SU-DHL-6 (cell line): ENCODE results near the gene ACAP2.

Experiments
- EZH2phosphoT487 ChIP-seq: fragments of 200-600 bp; sonication (generic), shearing (Covaris generic); conservative IDR thresholded peaks from 2 replicates; pipeline ENCODE4 v1.6.1; 2018; ENCODE audit warnings: mild to moderate bottlenecking, antibody characterized with exemption, low read length, moderate library complexity, mixed read lengths
- TF ChIP-seq, protein P1 (sequence below): fragments of 200-600 bp; sonication (generic); IDR thresholded peaks from one replicate; pipeline ENCODE4 v1.5.1; 2017; ENCODE audit warnings: antibody characterized with exemption, mild to moderate bottlenecking, low read length, moderate library complexity; ENCODE audit not compliant: insufficient read depth, poor library complexity, severe bottlenecking

DNA sequence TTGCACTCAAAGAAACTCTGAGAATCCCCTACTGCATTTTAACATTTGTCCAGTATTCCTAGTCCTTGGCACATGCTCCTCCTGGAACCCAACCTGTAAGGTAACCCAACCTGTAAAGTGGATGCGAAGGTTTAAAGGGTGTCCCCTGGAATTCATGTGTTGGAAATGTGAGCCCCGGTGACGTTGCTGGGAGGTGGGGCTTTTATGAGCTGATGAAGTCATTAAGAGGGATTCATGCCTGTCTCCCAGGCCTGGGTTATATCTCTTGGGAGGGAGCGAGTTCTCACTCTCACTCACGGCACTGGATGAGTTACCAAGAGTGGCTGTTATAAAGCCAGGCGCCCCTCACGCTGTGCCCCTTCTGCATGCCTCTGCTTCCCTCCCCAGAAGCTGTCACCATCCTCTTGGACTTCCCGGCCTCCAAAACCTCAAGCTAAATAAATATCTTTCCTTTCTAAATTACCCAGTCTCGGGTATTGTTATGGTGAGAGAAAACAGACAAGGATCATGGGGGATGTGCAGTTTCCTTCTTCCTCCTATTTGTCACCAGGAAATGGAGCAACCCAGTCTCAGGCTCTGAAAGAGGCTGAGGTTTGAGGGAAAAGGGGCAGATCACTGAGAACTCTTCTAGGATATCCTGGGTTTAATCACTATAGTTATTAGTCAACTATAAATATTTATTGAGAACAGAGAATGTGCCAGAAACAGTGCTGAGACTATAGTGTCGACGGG, 179.5 kb downstream of the ACAP2 start:
- TF ChIP-seq, protein P1, sequence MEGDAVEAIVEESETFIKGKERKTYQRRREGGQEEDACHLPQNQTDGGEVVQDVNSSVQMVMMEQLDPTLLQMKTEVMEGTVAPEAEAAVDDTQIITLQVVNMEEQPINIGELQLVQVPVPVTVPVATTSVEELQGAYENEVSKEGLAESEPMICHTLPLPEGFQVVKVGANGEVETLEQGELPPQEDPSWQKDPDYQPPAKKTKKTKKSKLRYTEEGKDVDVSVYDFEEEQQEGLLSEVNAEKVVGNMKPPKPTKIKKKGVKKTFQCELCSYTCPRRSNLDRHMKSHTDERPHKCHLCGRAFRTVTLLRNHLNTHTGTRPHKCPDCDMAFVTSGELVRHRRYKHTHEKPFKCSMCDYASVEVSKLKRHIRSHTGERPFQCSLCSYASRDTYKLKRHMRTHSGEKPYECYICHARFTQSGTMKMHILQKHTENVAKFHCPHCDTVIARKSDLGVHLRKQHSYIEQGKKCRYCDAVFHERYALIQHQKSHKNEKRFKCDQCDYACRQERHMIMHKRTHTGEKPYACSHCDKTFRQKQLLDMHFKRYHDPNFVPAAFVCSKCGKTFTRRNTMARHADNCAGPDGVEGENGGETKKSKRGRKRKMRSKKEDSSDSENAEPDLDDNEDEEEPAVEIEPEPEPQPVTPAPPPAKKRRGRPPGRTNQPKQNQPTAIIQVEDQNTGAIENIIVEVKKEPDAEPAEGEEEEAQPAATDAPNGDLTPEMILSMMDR, result no peak
- TF ChIP-seq EZH2phosphoT487, result no peak
